ENCODE data around the gene POLG. TPM values are rescaled to one million over a fixed set of nuclear protein-coding genes. Genes with fewer than 3 reads are reported as not detected.

POLG gene
- total RNA-seq, 1 donor from 2014 or later = 131 TPM

- H3K4me1 Mint-ChIP-seq (ENCODE audit: low read depth) = peaks cover 43% of the 10 kb centered on the region
- H3K27me3 Mint-ChIP-seq (ENCODE audit: low read depth) = peaks cover 6% of the 10 kb centered on the region
- peaks cover 25% of the 10 kb centered on the region for H3K36me3 Mint-ChIP-seq (ENCODE audit: low read depth)
- intact Hi-C loops (cut with micrococcal nuclease) = loop anchor here (1.0 to 10.0 kb wide), 4 partner anchors 92 to 711 kb away; partner anchors contain the start of genes AEN, FANCI and TICRR
- no peaks in the 10 kb centered on the region for H3K9me3 Mint-ChIP-seq
- H3K4me3 Mint-ChIP-seq (ENCODE audit: low read depth) = peak overlapping the region; percentile 79
- DNase-seq (ENCODE audit: low spot score) = no peak
- peak overlapping the region; percentile 85 for H3K27ac Mint-ChIP-seq
These were observed 846 bp upstream of the POLG start for GRCh38 chr15:89335298-89336041.

GRCh38 chr15:89333959-89334509 lies 590 bp downstream of the POLG start:
- intact Hi-C loops (cut with micrococcal nuclease) = loop anchor here (2.0 to 10.0 kb wide), 4 partner anchors 42 to 709 kb away; partner anchors contain the start of genes AEN and TICRR

GRCh38 chr15:89333011-89333860 lies 1.4 kb downstream of the POLG start:
- peaks cover 2% of the 10 kb centered on the region for H3K27me3 Mint-ChIP-seq (ENCODE audit: low read depth)
- peaks cover 47% of the 10 kb centered on the region for H3K36me3 Mint-ChIP-seq (ENCODE audit: low read depth)
- peak overlapping the region; percentile 81 for H3K4me3 Mint-ChIP-seq (ENCODE audit: low read depth)
- intact Hi-C loops (cut with micrococcal nuclease) = loop anchor here (5.0 to 10.0 kb wide), 2 partner anchors 41 to 708 kb away; partner anchors contain the start of gene AEN
- H3K9me3 Mint-ChIP-seq = no peaks in the 10 kb centered on the region
- H3K4me1 Mint-ChIP-seq (ENCODE audit: low read depth) = peaks cover 58% of the 10 kb centered on the region
- DNase-seq (ENCODE audit: low spot score) = no peak
- peak overlapping the region; percentile 52 for H3K27ac Mint-ChIP-seq

More at GRCh38 chr15:89333959-89334509, 590 bp downstream of the POLG start:
- Mint-ChIP-seq H3K9me3 (no peaks in the 10 kb centered on the region), H3K4me3 (ENCODE audit: low read depth) (peak overlapping the region; percentile 81), H3K27me3 (ENCODE audit: low read depth) (peaks cover 3% of the 10 kb centered on the region), H3K27ac (peak overlapping the region; percentile 52), H3K4me1 (ENCODE audit: low read depth) (peaks cover 57% of the 10 kb centered on the region), H3K36me3 (ENCODE audit: low read depth) (peaks cover 39% of the 10 kb centered on the region)
- DNase-seq (ENCODE audit: low spot score) = no peak

- Mint-ChIP-seq H3K4me3 (ENCODE audit: low read depth) (peak overlapping the region; percentile 75), H3K36me3 (ENCODE audit: low read depth) (peaks cover 53% of the 10 kb centered on the region), H3K9me3 (no peaks in the 10 kb centered on the region), H3K27ac (no peak overlapping the region), H3K27me3 (ENCODE audit: low read depth) (peaks cover 2% of the 10 kb centered on the region), H3K4me1 (ENCODE audit: low read depth) (peaks cover 56% of the 10 kb centered on the region)
- DNase-seq (ENCODE audit: low spot score) = no peak
- intact Hi-C loops (cut with micrococcal nuclease) = loop anchor here (5.0 to 10.0 kb wide), 2 partner anchors 40 to 708 kb away; partner anchors contain the start of gene AEN
These were observed 2.2 kb downstream of the POLG start for GRCh38 chr15:89332446-89332845.

- intact Hi-C loops (cut with micrococcal nuclease) = loop anchor here (5.0 to 10.0 kb wide), 2 partner anchors 39 to 706 kb away; partner anchors contain the start of gene AEN
- no peak overlapping the region for H3K27ac Mint-ChIP-seq
- no peaks in the 10 kb centered on the region for H3K9me3 Mint-ChIP-seq
- H3K4me1 Mint-ChIP-seq (ENCODE audit: low read depth) = peaks cover 51% of the 10 kb centered on the region
- H3K4me3 Mint-ChIP-seq (ENCODE audit: low read depth) = peak overlapping the region; percentile 75
- no peak for DNase-seq (ENCODE audit: low spot score)
- H3K27me3 Mint-ChIP-seq (ENCODE audit: low read depth) = peaks cover 2% of the 10 kb centered on the region
- peaks cover 65% of the 10 kb centered on the region for H3K36me3 Mint-ChIP-seq (ENCODE audit: low read depth)
These were observed 3.6 kb downstream of the POLG start for GRCh38 chr15:89330881-89331595.

- Mint-ChIP-seq H3K27me3 (ENCODE audit: low read depth) (peaks cover 2% of the 10 kb centered on the region), H3K36me3 (ENCODE audit: low read depth) (peaks cover 73% of the 10 kb centered on the region)
These were observed 4.5 kb downstream of the POLG start for GRCh38 chr15:89330119-89330518.

GRCh38 chr15:89329329-89330084 lies 5.1 kb downstream of the POLG start:
- intact Hi-C loops (cut with micrococcal nuclease) = loop anchor here (5.0 to 10.0 kb wide), 2 partner anchors 37 to 705 kb away; partner anchors contain the start of gene AEN
- no peaks in the 10 kb centered on the region for H3K9me3 Mint-ChIP-seq
- H3K4me1 Mint-ChIP-seq (ENCODE audit: low read depth) = peaks cover 40% of the 10 kb centered on the region
- H3K27me3 Mint-ChIP-seq (ENCODE audit: low read depth) = no peaks in the 10 kb centered on the region
- DNase-seq (ENCODE audit: low spot score) = no peak
- peaks cover 79% of the 10 kb centered on the region for H3K36me3 Mint-ChIP-seq (ENCODE audit: low read depth)
- peak overlapping the region; percentile 76 for H3K27ac Mint-ChIP-seq
- peak overlapping the region; percentile 75 for H3K4me3 Mint-ChIP-seq (ENCODE audit: low read depth)

More at GRCh38 chr15:89330119-89330518, 4.5 kb downstream of the POLG start:
- DNase-seq (ENCODE audit: low spot score) = no peak
- Mint-ChIP-seq H3K27ac (peak overlapping the region; percentile 76), H3K4me3 (ENCODE audit: low read depth) (peak overlapping the region; percentile 75), H3K4me1 (ENCODE audit: low read depth) (peaks cover 44% of the 10 kb centered on the region), H3K9me3 (no peaks in the 10 kb centered on the region)
- intact Hi-C loops (cut with micrococcal nuclease) = loop anchor here (5.0 to 10.0 kb wide), 2 partner anchors 38 to 705 kb away; partner anchors contain the start of gene AEN

GRCh38 chr15:89328398-89329254 lies 6.0 kb downstream of the POLG start:
- peaks cover 88% of the 10 kb centered on the region for H3K36me3 Mint-ChIP-seq (ENCODE audit: low read depth)
- H3K27ac Mint-ChIP-seq = peak overlapping the region; percentile 76
- intact Hi-C loops (cut with micrococcal nuclease) = no loop called here
- H3K4me1 Mint-ChIP-seq (ENCODE audit: low read depth) = peaks cover 40% of the 10 kb centered on the region
- no peaks in the 10 kb centered on the region for H3K9me3 Mint-ChIP-seq
- H3K27me3 Mint-ChIP-seq (ENCODE audit: low read depth) = no peaks in the 10 kb centered on the region
- DNase-seq (ENCODE audit: low spot score) = no peak
- no peak overlapping the region for H3K4me3 Mint-ChIP-seq (ENCODE audit: low read depth)

- intact Hi-C loops (cut with micrococcal nuclease) = no loop called here
- no peaks in the 10 kb centered on the region for H3K27me3 Mint-ChIP-seq (ENCODE audit: low read depth)
- H3K27ac Mint-ChIP-seq = no peak overlapping the region
- no peaks in the 10 kb centered on the region for H3K9me3 Mint-ChIP-seq
- peaks cover 33% of the 10 kb centered on the region for H3K4me1 Mint-ChIP-seq (ENCODE audit: low read depth)
- no peak overlapping the region for H3K4me3 Mint-ChIP-seq (ENCODE audit: low read depth)
- no peak for DNase-seq (ENCODE audit: low spot score)
- H3K36me3 Mint-ChIP-seq (ENCODE audit: low read depth) = peaks cover 92% of the 10 kb centered on the region
These were observed 7.5 kb downstream of the POLG start for GRCh38 chr15:89327113-89327512.

GRCh38 chr15:89326316-89326715 lies 8.3 kb downstream of the POLG start:
- Mint-ChIP-seq H3K27ac (no peak overlapping the region), H3K36me3 (ENCODE audit: low read depth) (peaks cover 92% of the 10 kb centered on the region), H3K27me3 (ENCODE audit: low read depth) (no peaks in the 10 kb centered on the region), H3K4me3 (ENCODE audit: low read depth) (no peak overlapping the region), H3K9me3 (no peaks in the 10 kb centered on the region), H3K4me1 (ENCODE audit: low read depth) (peaks cover 26% of the 10 kb centered on the region)
- DNase-seq (ENCODE audit: low spot score) = no peak
- intact Hi-C loops (cut with micrococcal nuclease) = no loop called here

Data from activated T-helper 2 cell treated with anti-CD3 and anti-CD28 coated beads, Interferon-gamma antibody, Interleukin-2, Interleukin-4, amounts not matched to agents 10 μg/mL and 5 μg/mL and 100 μg/mL, durations not matched to agents 14 hours and 24 hours and 36 hours (primary cell).